OCI-LY7 (cell line): Measurements from ENCODE around the gene RAD54L. TPM values are rescaled to one million over a fixed set of nuclear protein-coding genes. Genes with fewer than 3 reads are reported as not detected.

Experiments used
- BruUV-seq: library from RNA; stranded (reverse); fragments of 400-500 nt; replicated peaks from 2 replicates; lab custom pipeline; 2021; lab: Mats Ljungman, UMichigan
- CTCF ChIA-PET: fragments of 300-600 bp; sonication (Branson Sonifier 250); formaldehyde crosslinking; loops from one replicate; lab custom pipeline; 2022; ENCODE audit warnings: antibody characterized with exemption; ENCODE audit not compliant: unreplicated experiment; lab: Charles Lee
- POLR2A ChIA-PET: fragments of 300-600 bp; sonication (Branson Sonifier 250); formaldehyde crosslinking; loops from one replicate; lab custom pipeline; 2022; ENCODE audit warnings: antibody characterized with exemption; lab: Charles Lee
- DNase-seq: peaks from one replicate; pipeline ENCODE4 v3.0.0-alpha.2; 2015; ENCODE audit warnings: low spot score
- H2AFZ ChIP-seq: fragments of 200-600 bp; sonication (generic), shearing (Covaris generic); 2 replicates; pipeline ENCODE4 v1.6.1; 2014; ENCODE audit warnings: mild to moderate bottlenecking, antibody characterized with exemption, low read length, moderate library complexity
- H3K27ac ChIP-seq: fragments of 200-600 bp; sonication (generic); 2 replicates; pipeline ENCODE4 v1.5.1; 2014; ENCODE audit warnings: mixed run types, low read depth, mild to moderate bottlenecking, moderate library complexity, low read length, inconsistent platforms; ENCODE audit not compliant: poor library complexity, severe bottlenecking
- H3K36me3 ChIP-seq: fragments of 200-600 bp; sonication (generic); 2 replicates; pipeline ENCODE4 v1.6.1; 2014; ENCODE audit warnings: mild to moderate bottlenecking, antibody characterized with exemption, low read length, moderate library complexity, mixed read lengths; ENCODE audit not compliant: insufficient read depth
- H3K4me1 ChIP-seq: fragments of 200-600 bp; sonication (generic); 2 replicates; pipeline ENCODE4 v1.5.1; 2014; ENCODE audit warnings: mild to moderate bottlenecking, low read length; ENCODE audit not compliant: insufficient read depth, poor library complexity, severe bottlenecking
- H3K4me2 ChIP-seq: fragments of 200-600 bp; sonication (generic); 2 replicates; pipeline ENCODE4 v1.6.1; 2014; ENCODE audit warnings: mild to moderate bottlenecking, low read length
- H3K4me3 ChIP-seq: fragments of 200-600 bp; sonication (generic); 2 replicates; pipeline ENCODE4 v1.5.1; 2014; ENCODE audit warnings: mild to moderate bottlenecking, low read depth, low read length; ENCODE audit not compliant: poor library complexity, severe bottlenecking
- H3K79me2 ChIP-seq: fragments of 200-600 bp; sonication (generic); 2 replicates; pipeline ENCODE4 v1.6.1; 2016; ENCODE audit warnings: low read depth, mild to moderate bottlenecking, low read length, moderate library complexity, mixed read lengths; ENCODE audit not compliant: insufficient read depth
- H3K9me2 ChIP-seq: fragments of 200-600 bp; sonication (generic); 2 replicates; pipeline ENCODE4 v1.6.1; 2016; ENCODE audit warnings: mild to moderate bottlenecking, low read length, mixed read lengths; ENCODE audit not compliant: insufficient read depth
- H3K9me3 ChIP-seq: fragments of 200-600 bp; sonication (generic); 2 replicates; pipeline ENCODE4 v1.6.1; 2014; ENCODE audit warnings: mild to moderate bottlenecking, mixed run types, low read length, mixed read lengths
- H4K20me1 ChIP-seq: fragments of 200-600 bp; sonication (generic); 2 replicates; pipeline ENCODE4 v1.6.1; 2014; ENCODE audit warnings: mild to moderate bottlenecking, antibody characterized with exemption, low read length, moderate library complexity, mixed read lengths; ENCODE audit not compliant: insufficient read depth
- EZH2phosphoT487 ChIP-seq: fragments of 200-600 bp; sonication (generic); IDR thresholded peaks from 2 replicates; pipeline ENCODE4 v1.6.1; 2018; ENCODE audit warnings: low read depth, borderline replicate concordance, mild to moderate bottlenecking, mixed run types, antibody characterized with exemption, low read length, moderate library complexity, mixed read lengths
- intact Hi-C: fragments of 100-400 bp; cut with micrococcal nuclease; formaldehyde crosslinking; loops from one replicate; pipeline ENCODE4 v1.10.0; 2022; ENCODE audit not compliant: unreplicated experiment
- total RNA-seq, 2 experiments: library from RNA; depleted of rRNA in 1 of 2; stranded (reverse); fragments of >200 nt in 1 of 2; shearing (Covaris generic) in 1 of 2; gene quantifications; 2 replicates each; pipeline ENCODE4 v1.2.3, GENCODE V29; 2014 to 2022
- TF ChIP-seq, protein P1 (sequence below): fragments of 200-600 bp; sonication (generic); conservative IDR thresholded peaks from 2 replicates; pipeline ENCODE4 v1.5.1; 2014; ENCODE audit warnings: mild to moderate bottlenecking, antibody characterized with exemption, low read length, moderate library complexity, mixed read lengths

The RAD54L gene
- total RNA-seq, 2 experiments from 2014 or later, result 62.6 to 78.5 TPM

GRCh38 chr1:46205141-46205540 lies 42.4 kb upstream of the RAD54L start:
- Histone ChIP-seq H3K36me3 (no peaks in the 10 kb centered on the region), H3K9me3 (no peaks in the 10 kb centered on the region), H3K79me2 (no peaks in the 10 kb centered on the region), H2AFZ (no peak overlapping the region), H3K4me2 (no peak overlapping the region), H3K9me2 (no peaks in the 10 kb centered on the region), H3K4me3 (no peak overlapping the region), H4K20me1 (no peaks in the 10 kb centered on the region), H3K4me1 (peaks cover 16% of the 10 kb centered on the region), H3K27ac (no peak overlapping the region)
- POLR2A ChIA-PET, result interaction anchor here (0.7 kb wide), 1 partner anchor 724 kb away, joined by 3 read pairs; no protein-coding TSS in a partner anchor
- BruUV-seq, result no TSS peak
- intact Hi-C loops, result no loop called here
- TF ChIP-seq EZH2phosphoT487, result no peak
- TF ChIP-seq, protein P1, sequence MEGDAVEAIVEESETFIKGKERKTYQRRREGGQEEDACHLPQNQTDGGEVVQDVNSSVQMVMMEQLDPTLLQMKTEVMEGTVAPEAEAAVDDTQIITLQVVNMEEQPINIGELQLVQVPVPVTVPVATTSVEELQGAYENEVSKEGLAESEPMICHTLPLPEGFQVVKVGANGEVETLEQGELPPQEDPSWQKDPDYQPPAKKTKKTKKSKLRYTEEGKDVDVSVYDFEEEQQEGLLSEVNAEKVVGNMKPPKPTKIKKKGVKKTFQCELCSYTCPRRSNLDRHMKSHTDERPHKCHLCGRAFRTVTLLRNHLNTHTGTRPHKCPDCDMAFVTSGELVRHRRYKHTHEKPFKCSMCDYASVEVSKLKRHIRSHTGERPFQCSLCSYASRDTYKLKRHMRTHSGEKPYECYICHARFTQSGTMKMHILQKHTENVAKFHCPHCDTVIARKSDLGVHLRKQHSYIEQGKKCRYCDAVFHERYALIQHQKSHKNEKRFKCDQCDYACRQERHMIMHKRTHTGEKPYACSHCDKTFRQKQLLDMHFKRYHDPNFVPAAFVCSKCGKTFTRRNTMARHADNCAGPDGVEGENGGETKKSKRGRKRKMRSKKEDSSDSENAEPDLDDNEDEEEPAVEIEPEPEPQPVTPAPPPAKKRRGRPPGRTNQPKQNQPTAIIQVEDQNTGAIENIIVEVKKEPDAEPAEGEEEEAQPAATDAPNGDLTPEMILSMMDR, result no peak
- DNase-seq, result no peak
- CTCF ChIA-PET, result interaction anchor here (0.6 kb wide), 1 partner anchor 22 kb away, joined by 3 read pairs; no protein-coding TSS in a partner anchor

GRCh38 chr1:46205791-46206190 lies 41.8 kb upstream of the RAD54L start:
- Histone ChIP-seq H3K4me3 (no peak overlapping the region), H3K36me3 (no peaks in the 10 kb centered on the region), H3K27ac (no peak overlapping the region), H3K4me1 (peaks cover 16% of the 10 kb centered on the region), H3K9me3 (no peaks in the 10 kb centered on the region), H3K79me2 (no peaks in the 10 kb centered on the region), H2AFZ (no peak overlapping the region), H3K4me2 (no peak overlapping the region), H3K9me2 (no peaks in the 10 kb centered on the region), H4K20me1 (no peaks in the 10 kb centered on the region)
- POLR2A ChIA-PET, result no interaction called here
- no peak for DNase-seq
- BruUV-seq, result no TSS peak
- TF ChIP-seq, protein P1, result no peak
- no peak for TF ChIP-seq EZH2phosphoT487
- CTCF ChIA-PET, result no interaction called here
- intact Hi-C loops, result no loop called here

DNA sequence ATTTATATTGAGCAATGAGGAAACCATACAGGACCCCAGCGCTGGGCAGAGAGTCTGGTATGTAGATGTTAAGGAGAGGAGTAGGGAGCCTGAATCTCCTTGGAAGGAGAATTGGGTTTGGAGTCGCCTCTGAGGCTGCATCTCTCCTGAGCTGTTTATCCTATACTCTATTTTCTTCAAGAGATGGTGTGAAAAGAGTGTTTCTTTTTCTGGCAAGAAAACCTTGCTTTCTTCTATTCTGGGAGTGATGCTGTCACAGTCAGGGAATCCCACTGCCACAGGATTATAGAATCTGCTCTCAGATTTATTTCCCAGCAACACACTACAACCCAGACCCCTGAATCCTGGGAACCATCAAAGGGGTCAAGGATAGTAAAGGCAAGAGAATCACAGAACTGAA lies 41.2 kb upstream of the RAD54L start:
- Histone ChIP-seq H3K4me3 (no peak overlapping the region), H3K9me3 (no peaks in the 10 kb centered on the region), H3K27ac (no peak overlapping the region), H3K4me1 (peaks cover 16% of the 10 kb centered on the region), H4K20me1 (no peaks in the 10 kb centered on the region), H3K4me2 (no peak overlapping the region), H2AFZ (no peak overlapping the region; the same call in 1 of the 2 replicates), H3K79me2 (no peaks in the 10 kb centered on the region), H3K36me3 (no peaks in the 10 kb centered on the region), H3K9me2 (no peaks in the 10 kb centered on the region)
- BruUV-seq, result no TSS peak
- ChIA-PET POLR2A (interaction anchor here (1.1 kb wide), 1 partner anchor 18 kb away, joined by 3 read pairs; no protein-coding TSS in a partner anchor), CTCF (no interaction called here)
- no peak for DNase-seq
- intact Hi-C loops, result no loop called here
- no peak for TF ChIP-seq EZH2phosphoT487
- TF ChIP-seq, protein P1, result no peak
